ENCODE measurements around the gene FERD3L.

DNA sequence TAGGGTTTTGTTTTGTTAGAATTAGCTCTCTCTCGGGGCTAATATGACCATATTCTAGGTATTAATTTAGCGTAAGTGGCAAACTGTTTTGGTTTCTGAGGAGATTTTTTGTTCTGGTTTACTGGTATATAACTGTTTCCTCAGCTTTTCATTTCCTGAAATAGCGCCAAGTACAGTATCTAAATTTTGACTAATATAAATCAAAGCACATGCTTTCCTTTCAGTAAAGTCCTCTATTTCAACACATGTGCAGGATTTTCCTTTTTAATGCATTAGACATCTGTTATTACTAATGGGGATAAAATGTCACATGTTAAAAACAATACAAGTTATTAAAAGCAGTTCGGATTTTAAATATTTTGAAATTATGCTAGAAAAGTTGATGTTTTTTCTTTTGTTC lies 11.3 kb downstream of the FERD3L start:
- TF ChIP-seq, protein P1, sequence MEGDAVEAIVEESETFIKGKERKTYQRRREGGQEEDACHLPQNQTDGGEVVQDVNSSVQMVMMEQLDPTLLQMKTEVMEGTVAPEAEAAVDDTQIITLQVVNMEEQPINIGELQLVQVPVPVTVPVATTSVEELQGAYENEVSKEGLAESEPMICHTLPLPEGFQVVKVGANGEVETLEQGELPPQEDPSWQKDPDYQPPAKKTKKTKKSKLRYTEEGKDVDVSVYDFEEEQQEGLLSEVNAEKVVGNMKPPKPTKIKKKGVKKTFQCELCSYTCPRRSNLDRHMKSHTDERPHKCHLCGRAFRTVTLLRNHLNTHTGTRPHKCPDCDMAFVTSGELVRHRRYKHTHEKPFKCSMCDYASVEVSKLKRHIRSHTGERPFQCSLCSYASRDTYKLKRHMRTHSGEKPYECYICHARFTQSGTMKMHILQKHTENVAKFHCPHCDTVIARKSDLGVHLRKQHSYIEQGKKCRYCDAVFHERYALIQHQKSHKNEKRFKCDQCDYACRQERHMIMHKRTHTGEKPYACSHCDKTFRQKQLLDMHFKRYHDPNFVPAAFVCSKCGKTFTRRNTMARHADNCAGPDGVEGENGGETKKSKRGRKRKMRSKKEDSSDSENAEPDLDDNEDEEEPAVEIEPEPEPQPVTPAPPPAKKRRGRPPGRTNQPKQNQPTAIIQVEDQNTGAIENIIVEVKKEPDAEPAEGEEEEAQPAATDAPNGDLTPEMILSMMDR (conservative IDR thresholded peaks at IDR 0.05 in 1 of 2, IDR thresholded peaks at IDR 0.05 in 1 of 2; ENCODE audit: low read depth in 1 of 2, low read length in 2 of 2): no peak
- TF ChIP-seq EZH2 (IDR thresholded peaks at IDR 0.05; ENCODE audit: low read length, missing control alignments): no peak

Data from fibroblast of lung (primary cell).